A673 (cell line): ENCODE data around the gene MCRS1. TPM values are rescaled to one million over a fixed set of nuclear protein-coding genes. Genes with fewer than 3 reads are reported as not detected.

ENCODE experiments used
- BruUV-seq: library from RNA; stranded (reverse); fragments of 400-500 nt; replicated peaks from 2 replicates; lab custom pipeline; 2021; lab: Mats Ljungman, UMichigan
- CTCF ChIA-PET: fragments of 300-600 bp; sonication (Branson Sonifier 250); formaldehyde crosslinking; loops from one replicate; lab custom pipeline; 2022; ENCODE audit warnings: antibody characterized with exemption; lab: Charles Lee
- POLR2A ChIA-PET: fragments of 300-600 bp; sonication (Branson Sonifier 250); formaldehyde crosslinking; loops from one replicate; lab custom pipeline; 2022; ENCODE audit warnings: antibody characterized with exemption; ENCODE audit not compliant: low non-redundant PET; lab: Charles Lee
- DNase-seq: peaks from one replicate; pipeline ENCODE4 v3.0.0-alpha.2; 2015; ENCODE audit warnings: low spot score
- H3K27ac ChIP-seq: fragments of 200-600 bp; sonication (generic); 2 replicates; pipeline ENCODE4 v1.5.1; 2016; ENCODE audit warnings: mixed run types, low read depth, mild to moderate bottlenecking, mixed read lengths, antibody characterized with exemption, low read length; ENCODE audit not compliant: poor library complexity, severe bottlenecking
- H3K27me3 ChIP-seq: fragments of 200-600 bp; sonication (generic); replicated peaks from 2 replicates; pipeline ENCODE4 v1.6.1; 2017; ENCODE audit warnings: mixed run types, low read depth, mild to moderate bottlenecking, mixed read lengths, antibody characterized with exemption, low read length; ENCODE audit not compliant: insufficient read depth, poor library complexity
- H3K36me3 ChIP-seq: fragments of 200-600 bp; sonication (generic); 2 replicates; pipeline ENCODE4 v1.6.1; 2016; ENCODE audit warnings: mixed run types, mild to moderate bottlenecking, mixed read lengths, antibody characterized with exemption, low read length; ENCODE audit not compliant: insufficient read depth, poor library complexity, severe bottlenecking
- H3K4me1 ChIP-seq: fragments of 200-600 bp; sonication (generic); 2 replicates; pipeline ENCODE4 v1.6.1; 2017; ENCODE audit warnings: mixed run types, mild to moderate bottlenecking, mixed read lengths, antibody characterized with exemption, low read length; ENCODE audit not compliant: insufficient read depth, poor library complexity, severe bottlenecking
- H3K4me3 ChIP-seq: fragments of 200-600 bp; sonication (generic); 2 replicates; pipeline ENCODE4 v1.5.1; 2016; ENCODE audit warnings: low read depth, mixed run types, mild to moderate bottlenecking, mixed read lengths, low read length; ENCODE audit not compliant: poor library complexity, severe bottlenecking
- H3K9me3 ChIP-seq: fragments of 200-600 bp; sonication (generic); 2 replicates; pipeline ENCODE4 v1.6.1; 2016; ENCODE audit warnings: mixed run types, low read depth, mild to moderate bottlenecking, mixed read lengths, antibody characterized with exemption, low read length; ENCODE audit not compliant: poor library complexity, severe bottlenecking
- EZH2 ChIP-seq: fragments of 200-600 bp; sonication (generic); IDR thresholded peaks from 2 replicates; pipeline ENCODE4 v1.6.1; 2017; ENCODE audit warnings: borderline replicate concordance, low read depth, mild to moderate bottlenecking, mixed read lengths, antibody characterized with exemption, low read length; ENCODE audit not compliant: poor library complexity, severe bottlenecking
- intact Hi-C: fragments of 100-400 bp; cut with micrococcal nuclease; formaldehyde crosslinking; loops from one replicate; pipeline ENCODE4 v1.10.0; 2022; ENCODE audit not compliant: unreplicated experiment
- total RNA-seq: library from RNA; stranded (reverse); gene quantifications from 2 replicates; pipeline ENCODE4 v1.2.3, GENCODE V29; 2021
- TF ChIP-seq, protein P1 (sequence below): fragments of 300-800, 200-600 bp; sonication (generic); conservative IDR thresholded peaks from 2 replicates; pipeline ENCODE4 v1.5.1; 2017; ENCODE audit warnings: low read depth, mild to moderate bottlenecking, antibody characterized with exemption, low read length, moderate library complexity, mixed read lengths

MCRS1 gene
- total RNA-seq, 1 experiment from 2014 or later: 79.6 TPM

DNA sequence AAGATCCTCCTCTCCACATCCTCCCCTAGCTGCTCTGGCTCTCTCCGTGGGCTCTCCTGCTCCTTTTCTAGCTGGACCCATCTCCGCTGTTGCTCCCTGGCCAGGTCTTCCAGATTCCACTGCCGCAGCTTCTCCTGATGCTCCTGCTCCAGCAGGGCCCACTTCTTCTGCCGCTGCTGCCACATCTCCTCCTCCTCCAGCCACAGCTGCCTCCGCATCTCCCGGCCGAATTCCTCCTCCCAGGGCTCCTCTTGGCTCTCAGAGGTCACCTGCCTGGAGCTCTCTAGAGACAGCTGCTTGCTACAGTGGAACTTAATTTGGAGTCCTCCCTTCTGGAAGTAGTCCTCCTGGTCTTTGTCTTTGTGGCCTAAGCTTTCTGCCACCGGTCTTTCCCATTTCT lies 32.0 kb upstream of the MCRS1 start:
- no peaks in the 10 kb centered on the region for H3K36me3 ChIP-seq
- H3K4me3 ChIP-seq: no peak overlapping the region
- intact Hi-C loops: no loop called here
- POLR2A ChIA-PET: no interaction called here
- CTCF ChIA-PET: no interaction called here
- H3K4me1 ChIP-seq: no peaks in the 10 kb centered on the region
- TF ChIP-seq, protein P1, sequence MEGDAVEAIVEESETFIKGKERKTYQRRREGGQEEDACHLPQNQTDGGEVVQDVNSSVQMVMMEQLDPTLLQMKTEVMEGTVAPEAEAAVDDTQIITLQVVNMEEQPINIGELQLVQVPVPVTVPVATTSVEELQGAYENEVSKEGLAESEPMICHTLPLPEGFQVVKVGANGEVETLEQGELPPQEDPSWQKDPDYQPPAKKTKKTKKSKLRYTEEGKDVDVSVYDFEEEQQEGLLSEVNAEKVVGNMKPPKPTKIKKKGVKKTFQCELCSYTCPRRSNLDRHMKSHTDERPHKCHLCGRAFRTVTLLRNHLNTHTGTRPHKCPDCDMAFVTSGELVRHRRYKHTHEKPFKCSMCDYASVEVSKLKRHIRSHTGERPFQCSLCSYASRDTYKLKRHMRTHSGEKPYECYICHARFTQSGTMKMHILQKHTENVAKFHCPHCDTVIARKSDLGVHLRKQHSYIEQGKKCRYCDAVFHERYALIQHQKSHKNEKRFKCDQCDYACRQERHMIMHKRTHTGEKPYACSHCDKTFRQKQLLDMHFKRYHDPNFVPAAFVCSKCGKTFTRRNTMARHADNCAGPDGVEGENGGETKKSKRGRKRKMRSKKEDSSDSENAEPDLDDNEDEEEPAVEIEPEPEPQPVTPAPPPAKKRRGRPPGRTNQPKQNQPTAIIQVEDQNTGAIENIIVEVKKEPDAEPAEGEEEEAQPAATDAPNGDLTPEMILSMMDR: no peak
- no peak for TF ChIP-seq EZH2
- no peak for DNase-seq
- H3K9me3 ChIP-seq: no peaks in the 10 kb centered on the region
- H3K27me3 ChIP-seq: no peaks in the 10 kb centered on the region
- no peak overlapping the region for H3K27ac ChIP-seq
- BruUV-seq: no TSS peak

DNA sequence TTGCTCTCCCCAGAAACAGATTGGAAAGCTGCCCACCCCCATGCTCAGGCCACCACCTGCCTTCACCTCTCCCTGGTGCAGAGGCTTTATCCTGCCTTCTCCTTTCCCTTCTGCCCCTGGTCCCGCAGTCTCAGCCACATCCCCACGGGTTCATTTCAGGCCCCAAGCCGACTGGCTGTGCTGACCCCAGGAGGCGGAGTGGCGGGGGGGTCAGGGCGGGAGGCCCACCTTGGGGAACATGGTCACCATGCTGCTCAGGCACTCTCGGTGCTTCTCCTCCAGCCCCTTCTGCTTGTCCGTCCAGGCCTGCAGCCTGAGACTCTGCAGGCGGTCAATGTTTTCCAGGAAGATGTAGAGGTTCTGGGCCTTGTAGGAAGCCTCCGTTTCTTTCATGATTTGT lies 30.6 kb upstream of the MCRS1 start:
- Histone ChIP-seq H3K27me3 (no peaks in the 10 kb centered on the region), H3K36me3 (no peaks in the 10 kb centered on the region), H3K4me1 (no peaks in the 10 kb centered on the region), H3K9me3 (no peaks in the 10 kb centered on the region), H3K27ac (no peak overlapping the region), H3K4me3 (no peak overlapping the region)
- no peak for DNase-seq
- ChIA-PET POLR2A (no interaction called here), CTCF (no interaction called here)
- no peak for TF ChIP-seq EZH2
- TF ChIP-seq, protein P1: no peak
- intact Hi-C loops: no loop called here
- BruUV-seq: no TSS peak

DNA sequence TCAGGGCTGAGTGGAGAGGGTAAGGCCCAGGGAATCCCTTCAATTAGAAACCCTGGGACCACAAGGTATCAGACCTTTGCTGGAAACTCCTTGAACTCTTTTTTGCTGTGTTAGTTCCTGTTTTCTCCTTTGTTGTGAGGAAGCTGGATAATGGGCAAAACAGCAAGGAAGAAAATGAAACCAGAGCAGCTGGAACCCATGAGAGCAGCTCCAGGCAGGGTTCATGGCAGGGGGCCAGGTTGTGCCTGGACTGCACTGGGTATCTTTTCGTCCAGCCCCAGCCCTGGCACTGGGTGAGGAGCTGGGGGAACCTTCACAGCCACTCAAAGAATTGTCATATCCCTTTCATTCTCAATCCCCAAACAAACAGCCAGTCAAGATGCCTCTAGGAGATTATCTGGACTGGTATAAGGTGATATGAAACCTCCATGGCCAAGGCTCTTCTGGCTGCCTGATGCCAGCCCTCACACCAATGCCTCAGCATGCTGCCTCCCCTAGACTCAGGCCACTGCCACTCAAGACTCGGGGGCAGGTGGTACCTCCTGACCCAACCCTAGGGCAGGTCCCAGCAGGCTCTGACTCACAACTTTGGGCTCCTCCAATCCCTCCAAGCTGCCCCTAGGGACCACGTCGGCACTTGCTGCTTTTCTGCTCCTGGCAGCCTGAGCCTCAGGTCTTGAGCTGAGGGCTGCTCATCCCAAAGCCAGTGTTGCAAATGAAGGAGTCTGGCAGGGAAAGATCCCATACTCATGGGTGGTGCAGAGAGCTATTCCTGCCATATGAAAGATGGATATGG lies 21.0 kb upstream of the MCRS1 start:
- no peak overlapping the region for H3K4me3 ChIP-seq
- no peaks in the 10 kb centered on the region for H3K36me3 ChIP-seq
- POLR2A ChIA-PET: no interaction called here
- intact Hi-C loops: no loop called here
- H3K4me1 ChIP-seq: peaks cover 4% of the 10 kb centered on the region
- TF ChIP-seq EZH2: no peak
- TF ChIP-seq, protein P1: no peak
- no TSS peak for BruUV-seq
- CTCF ChIA-PET: no interaction called here
- no peaks in the 10 kb centered on the region for H3K9me3 ChIP-seq
- peak; percentile 14 for DNase-seq
- no peak overlapping the region for H3K27ac ChIP-seq
- H3K27me3 ChIP-seq: no peaks in the 10 kb centered on the region
